HEK293T (cell line): Measurements from ENCODE around the gene KCNE2.

Source experiments
- CTCF ChIA-PET: fragments of 350-600 bp; formaldehyde crosslinking; extraction: SDS; loops from one replicate; lab custom pipeline; 2021; ENCODE audit warnings: antibody characterized with exemption, inconsistent platforms; lab: Yijun Ruan, JAX
- POLR2A ChIA-PET: fragments of 350-600 bp; formaldehyde crosslinking; extraction: SDS; loops from one replicate; lab custom pipeline; 2020; ENCODE audit warnings: antibody characterized with exemption, inconsistent platforms; lab: Yijun Ruan, JAX
- DNase-seq: peaks from one replicate; pipeline ENCODE4 v3.0.0; 2012; ENCODE audit warnings: mixed read lengths; ENCODE audit errors: extremely low spot score
- ARNT ChIP-seq: fragments of 450-650 bp; IDR thresholded peaks from 2 replicates; pipeline ENCODE4 v1.6.1; 2017; ENCODE audit warnings: mild to moderate bottlenecking
- BHLHE40 ChIP-seq: fragments of 450-650 bp; IDR thresholded peaks from 2 replicates; pipeline ENCODE4 v1.6.1; 2016; ENCODE audit warnings: mild to moderate bottlenecking, moderate library complexity, borderline replicate concordance
- CTBP1 ChIP-seq: fragments of 450-650 bp; IDR thresholded peaks from 2 replicates; pipeline ENCODE4 v1.6.1; 2016; ENCODE audit warnings: borderline replicate concordance
- ELF4 ChIP-seq: fragments of 450-650 bp; IDR thresholded peaks from 2 replicates; pipeline ENCODE4 v1.6.1; 2017; ENCODE audit warnings: antibody characterized with exemption
- FOXA1 ChIP-seq: fragments of 450-650 bp; IDR thresholded peaks from 2 replicates; pipeline ENCODE4 v1.6.1; 2016; ENCODE audit warnings: mild to moderate bottlenecking
- FOXK2 ChIP-seq: fragments of 450-650 bp; IDR thresholded peaks from 2 replicates; pipeline ENCODE4 v1.6.1; 2016; ENCODE audit warnings: mild to moderate bottlenecking
- FOXM1 ChIP-seq: fragments of 450-650 bp; IDR thresholded peaks from 2 replicates; pipeline ENCODE4 v1.6.1; 2017; ENCODE audit warnings: mild to moderate bottlenecking, borderline replicate concordance
- HDGF ChIP-seq: fragments of 450-650 bp; IDR thresholded peaks from 2 replicates; pipeline ENCODE4 v1.6.1; 2017; ENCODE audit warnings: antibody characterized with exemption, borderline replicate concordance
- L3MBTL2 ChIP-seq: fragments of 450-650 bp; conservative IDR thresholded peaks from 2 replicates; pipeline ENCODE4 v1.6.1; 2016; ENCODE audit warnings: mild to moderate bottlenecking
- LEF1 ChIP-seq: fragments of 450-650 bp; IDR thresholded peaks from 2 replicates; pipeline ENCODE4 v1.6.1; 2017; ENCODE audit warnings: mild to moderate bottlenecking, borderline replicate concordance
- NFRKB ChIP-seq: fragments of 450-650 bp; IDR thresholded peaks from 2 replicates; pipeline ENCODE4 v1.6.1; 2016; ENCODE audit warnings: mild to moderate bottlenecking, moderate library complexity
- PKNOX1 ChIP-seq: fragments of 450-650 bp; IDR thresholded peaks from 2 replicates; pipeline ENCODE4 v1.6.1; 2016
- SP1 ChIP-seq: fragments of 450-650 bp; IDR thresholded peaks from 2 replicates; pipeline ENCODE4 v1.6.1; 2017
- SUZ12 ChIP-seq: fragments of 450-650 bp; IDR thresholded peaks from 2 replicates; pipeline ENCODE4 v1.6.1; 2016; ENCODE audit warnings: mild to moderate bottlenecking
- TARDBP ChIP-seq: fragments of 450-650 bp; IDR thresholded peaks from 2 replicates; pipeline ENCODE4 v1.6.1; 2016
- ZNF384 ChIP-seq: fragments of 450-650 bp; IDR thresholded peaks from 2 replicates; pipeline ENCODE4 v1.6.1; 2016

KCNE2 gene

GRCh38 chr21:34340061-34340460, 23.7 kb upstream of the KCNE2 start:
- POLR2A ChIA-PET, result no interaction called here
- no peak for DNase-seq
- CTCF ChIA-PET, result no interaction called here
- no peak for TF ChIP-seq PKNOX1
- TF ChIP-seq LEF1, result no peak
- TF ChIP-seq NFRKB, result no peak
- TF ChIP-seq HDGF, result no peak
- no peak for TF ChIP-seq SP1
- no peak for TF ChIP-seq ZNF384
- TF ChIP-seq ELF4, result no peak
- TF ChIP-seq FOXM1, result no peak
- TF ChIP-seq BHLHE40, result no peak
- no peak for TF ChIP-seq ARNT
- no peak for TF ChIP-seq SUZ12
- no peak for TF ChIP-seq TARDBP
- TF ChIP-seq CTBP1, result no peak
- no peak for TF ChIP-seq L3MBTL2
- TF ChIP-seq FOXA1, result no peak
- no peak for TF ChIP-seq FOXK2

- no peak for DNase-seq
- ChIA-PET CTCF (no interaction called here), POLR2A (no interaction called here)
- no peak for TF ChIP-seq ZNF384
- no peak for TF ChIP-seq L3MBTL2
- no peak for TF ChIP-seq BHLHE40
- TF ChIP-seq PKNOX1, result no peak
- no peak for TF ChIP-seq ARNT
- no peak for TF ChIP-seq SP1
- TF ChIP-seq FOXK2, result no peak
- no peak for TF ChIP-seq FOXA1
- no peak for TF ChIP-seq LEF1
- TF ChIP-seq SUZ12, result no peak
- no peak for TF ChIP-seq FOXM1
- no peak for TF ChIP-seq TARDBP
- TF ChIP-seq HDGF, result no peak
Measured at GRCh38 chr21:34342476-34342875, 21.3 kb upstream of the KCNE2 start.

GRCh38 chr21:34343347-34343746, 20.5 kb upstream of the KCNE2 start:
- CTCF ChIA-PET, result interaction anchor here (3.3 kb wide), 1 partner anchor 419 kb away, joined by 17 read pairs; no protein-coding TSS in a partner anchor
- DNase-seq, result no peak
- POLR2A ChIA-PET, result no interaction called here
- no peak for TF ChIP-seq L3MBTL2
- TF ChIP-seq LEF1, result no peak
- TF ChIP-seq HDGF, result no peak
- no peak for TF ChIP-seq ELF4
- no peak for TF ChIP-seq FOXK2
- no peak for TF ChIP-seq SUZ12
- no peak for TF ChIP-seq CTBP1
- no peak for TF ChIP-seq BHLHE40
- TF ChIP-seq FOXM1, result no peak
- TF ChIP-seq ZNF384, result no peak
- no peak for TF ChIP-seq TARDBP
- no peak for TF ChIP-seq SP1
- TF ChIP-seq NFRKB, result no peak

GRCh38 chr21:34343838-34344381, 19.9 kb upstream of the KCNE2 start:
- TF ChIP-seq FOXK2 (no peak), ELF4 (no peak), ARNT (no peak), FOXM1 (no peak), PKNOX1 (no peak), SP1 (no peak), LEF1 (no peak), L3MBTL2 (no peak), CTBP1 (no peak)
- ChIA-PET POLR2A (no interaction called here), CTCF (interaction anchor here (0.6 to 3.3 kb wide), 2 partner anchors 412 to 420 kb away, joined by 5 to 17 read pairs; no protein-coding TSS in a partner anchor)
- no peak for DNase-seq

- TF ChIP-seq ARNT (no peak), LEF1 (no peak), FOXK2 (no peak), SUZ12 (no peak), BHLHE40 (no peak), NFRKB (no peak), FOXM1 (no peak), ELF4 (no peak), CTBP1 (no peak), PKNOX1 (no peak), ZNF384 (no peak), SP1 (no peak)
- POLR2A ChIA-PET, result no interaction called here
- CTCF ChIA-PET, result interaction anchor here (3.3 kb wide), 1 partner anchor 421 kb away, joined by 17 read pairs; no protein-coding TSS in a partner anchor
- no peak for DNase-seq
Measured at GRCh38 chr21:34344584-34344983, 19.2 kb upstream of the KCNE2 start.
